ENCODE measurements around the gene ITGA1.

Gene ITGA1

GRCh38 chr5:53003144-53003543, 215.4 kb downstream of the ITGA1 start:
- DNase-seq, result no peak

- DNase-seq, result no peak
Measured at GRCh38 chr5:53006911-53007890, 219.5 kb downstream of the ITGA1 start.

DNA sequence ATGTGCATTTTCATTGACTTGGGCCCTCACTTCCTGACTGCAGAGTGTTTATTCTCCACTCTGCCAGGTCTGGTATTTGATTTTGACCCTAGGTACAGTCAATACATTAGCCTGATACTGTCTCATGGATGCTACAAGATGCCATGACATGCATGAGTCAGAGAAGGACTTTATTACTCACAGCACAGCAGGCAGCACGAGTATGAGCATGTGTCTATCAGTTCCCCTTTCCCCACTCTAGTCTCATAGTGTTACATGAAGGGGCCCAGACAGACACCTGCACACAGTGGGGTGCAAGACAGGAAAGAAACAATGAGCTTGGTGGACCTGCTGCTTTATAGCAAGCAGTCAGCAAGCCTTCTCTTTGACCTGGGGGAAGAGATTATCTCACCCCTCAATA, 221.0 kb downstream of the ITGA1 start:
- no peak for DNase-seq

Data from NCI-H2171 (cell line).